Mesendoderm (in vitro differentiated cells): ENCODE data around the gene TTLL6.
A peak's percentile ranks its signal among the peaks of the same experiment; 100 is the strongest.
"Not testable (repeated sequence)": the region's sequence is repeated elsewhere in the genome, so short reads cannot be mapped to it uniquely, and the experiment has no call there.

ENCODE experiments used
- DNase-seq: peaks from one replicate; pipeline ENCODE4 v3.0.0; 2013
- H2AK5ac ChIP-seq: 2 replicates; pipeline ENCODE4 v1.6.1; 2013; ENCODE audit warnings: low read length, inconsistent platforms
- H2BK120ac ChIP-seq: 2 replicates; pipeline ENCODE4 v1.6.1; 2013; ENCODE audit warnings: low read depth, mild to moderate bottlenecking, low read length, moderate library complexity, mixed read lengths
- H2BK15ac ChIP-seq: replicated peaks from 2 replicates; pipeline ENCODE4 v1.6.1; 2013; ENCODE audit warnings: low read depth, mild to moderate bottlenecking, moderate library complexity
- H2BK5ac ChIP-seq: 2 replicates; pipeline ENCODE4 v1.6.1; 2013; ENCODE audit warnings: low read length, inconsistent platforms
- H3K18ac ChIP-seq: 2 replicates; pipeline ENCODE4 v1.6.1; 2013; ENCODE audit warnings: mild to moderate bottlenecking, low read length, mixed read lengths
- H3K23ac ChIP-seq: one replicate; pipeline ENCODE4 v1.6.1; 2013; ENCODE audit warnings: low read length
- H3K27ac ChIP-seq: 2 replicates; pipeline ENCODE4 v1.5.1; 2013; ENCODE audit warnings: low read depth, mild to moderate bottlenecking, inconsistent platforms, low read length, moderate library complexity
- H3K27me3 ChIP-seq: 2 replicates; pipeline ENCODE4 v1.6.1; 2013; ENCODE audit warnings: low read length, control low read depth, mild to moderate bottlenecking, inconsistent platforms; ENCODE audit not compliant: insufficient read depth, poor library complexity
- H3K36me3 ChIP-seq: 2 replicates; pipeline ENCODE4 v1.6.1; 2013; ENCODE audit warnings: low read length, inconsistent platforms; ENCODE audit not compliant: control insufficient read depth, insufficient read depth
- H3K4ac ChIP-seq: one replicate; pipeline ENCODE4 v1.6.1; 2013; ENCODE audit warnings: low read depth, mild to moderate bottlenecking, low read length, moderate library complexity
- H3K4me1 ChIP-seq: 2 replicates; pipeline ENCODE4 v1.6.1; 2013; ENCODE audit warnings: low read depth, low read length, inconsistent platforms; ENCODE audit not compliant: control insufficient read depth
- H3K4me2 ChIP-seq: 2 replicates; pipeline ENCODE4 v1.6.1; 2013; ENCODE audit warnings: low read length
- H3K4me3 ChIP-seq: 2 replicates; pipeline ENCODE4 v1.5.1; 2013; ENCODE audit warnings: mild to moderate bottlenecking, low read length
- H3K56ac ChIP-seq: one replicate; pipeline ENCODE4 v1.6.1; 2013; ENCODE audit warnings: low read length
- H3K79me1 ChIP-seq: 2 replicates; pipeline ENCODE4 v1.6.1; 2013; ENCODE audit warnings: low read length, inconsistent platforms
- H3K79me2 ChIP-seq: 2 replicates; pipeline ENCODE4 v1.6.1; 2013; ENCODE audit warnings: mild to moderate bottlenecking, low read length; ENCODE audit not compliant: control insufficient read depth, insufficient read depth
- H3K9ac ChIP-seq: 2 replicates; pipeline ENCODE4 v1.6.1; 2013; ENCODE audit warnings: low read length, inconsistent platforms
- H4K5ac ChIP-seq: one replicate; pipeline ENCODE4 v1.6.1; 2013; ENCODE audit warnings: low read length
- H4K8ac ChIP-seq: one replicate; pipeline ENCODE4 v1.6.1; 2013; ENCODE audit warnings: low read depth, mild to moderate bottlenecking, control low read depth, low read length, moderate library complexity
- WGBS: extraction: QIAGEN DNeasy Blood & Tissue Kit; methylation state at CpG from one replicate; pipeline ENCODE4 v1.1.7; 2013; ENCODE audit warnings: low lambda C conversion rate, missing lambda C conversion rate; ENCODE audit not compliant: insufficient coverage; ENCODE audit errors: extremely low coverage; 5-methylcytosine and 5-hydroxymethylcytosine counted together

Gene TTLL6

DNA sequence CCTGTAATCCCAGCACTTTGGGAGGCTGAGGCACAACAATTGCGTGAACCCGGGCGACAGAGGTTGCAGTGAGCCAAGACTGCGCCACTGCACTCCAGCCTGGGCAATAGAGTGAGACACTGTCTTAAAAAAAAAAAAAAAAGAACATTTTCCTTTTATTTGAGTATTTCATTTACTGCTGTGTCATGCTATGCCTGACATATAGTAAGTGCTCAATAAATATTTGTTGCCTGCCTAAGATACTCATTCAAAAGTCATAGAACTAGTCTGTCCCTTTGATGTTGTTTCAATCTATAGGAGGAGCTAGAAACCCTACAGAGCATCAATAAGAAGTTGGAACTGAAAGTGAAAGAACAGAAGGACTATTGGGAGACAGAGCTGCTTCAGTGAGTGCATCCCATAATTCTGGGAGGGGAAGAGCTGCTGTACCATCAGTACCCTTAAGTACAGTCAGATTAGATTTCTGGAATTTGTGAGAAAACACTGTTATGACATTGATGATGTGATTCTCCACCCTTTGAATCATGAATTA is 33.8 kb upstream of the TTLL6 start:
- Histone ChIP-seq H3K4me2 (no peak overlapping the region), H3K27ac (no peak overlapping the region), H3K9ac (no peak overlapping the region), H3K23ac (no peak overlapping the region), H3K4me3 (no peak overlapping the region), H3K27me3 (no peaks in the 10 kb centered on the region), H2BK15ac (no peak overlapping the region), H3K36me3 (no peaks in the 10 kb centered on the region), H3K4me1 (peaks cover 4% of the 10 kb centered on the region), H3K18ac (no peak overlapping the region), H3K56ac (no peak overlapping the region), H3K79me2 (no peaks in the 10 kb centered on the region), H3K4ac (no peak overlapping the region), H2BK120ac (no peak overlapping the region), H3K79me1 (no peaks in the 10 kb centered on the region), H4K5ac (no peak overlapping the region), H2BK5ac (no peak overlapping the region), H4K8ac (no peak overlapping the region), H2AK5ac (no peak overlapping the region)
- DNase-seq = no peak
- no CpG with 5 or more reads among the region's 4 CpGs for WGBS

DNA sequence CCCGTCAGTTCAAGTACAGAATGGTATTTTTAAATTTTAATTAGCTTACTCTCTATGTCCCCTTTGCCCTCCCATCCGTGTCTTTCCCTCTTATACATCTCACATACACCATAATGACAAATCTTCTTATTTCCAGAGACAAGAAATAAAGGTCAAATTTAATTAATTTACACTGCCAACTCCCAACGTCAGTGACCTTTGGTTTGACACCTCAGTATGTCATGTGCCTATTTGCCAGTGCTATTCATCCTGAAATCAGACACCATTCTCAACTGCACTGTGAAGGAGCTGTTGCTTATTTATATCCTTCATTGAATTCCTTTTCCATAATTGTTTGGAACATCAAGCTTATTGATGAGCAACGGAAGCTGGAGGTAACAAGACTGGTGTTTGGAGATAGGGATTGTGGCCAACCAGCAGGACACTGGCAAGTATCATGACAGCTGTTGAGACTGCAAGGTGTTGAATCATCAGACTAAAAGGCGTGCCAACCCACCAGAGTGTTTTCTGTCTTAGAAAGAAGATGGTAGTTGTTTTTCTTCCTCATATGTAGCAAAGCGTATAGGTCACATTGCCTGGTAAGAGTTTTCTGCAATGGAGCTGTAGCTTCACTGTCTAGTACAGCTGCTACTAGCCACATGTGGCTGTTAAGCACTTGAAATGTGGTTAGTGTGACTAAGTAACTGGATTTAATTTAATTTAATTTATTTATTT is 26.3 kb upstream of the TTLL6 start:
- Histone ChIP-seq H3K18ac (no peak overlapping the region), H3K4me2 (no peak overlapping the region), H2BK120ac (no peak overlapping the region), H3K27me3 (no peaks in the 10 kb centered on the region), H3K9ac (no peak overlapping the region), H2BK15ac (no peak overlapping the region), H3K27ac (no peak overlapping the region), H4K5ac (no peak overlapping the region), H3K4me1 (no peaks in the 10 kb centered on the region), H3K4ac (no peak overlapping the region), H3K56ac (no peak overlapping the region), H3K79me2 (no peaks in the 10 kb centered on the region), H3K23ac (no peak overlapping the region), H3K4me3 (no peak overlapping the region), H3K36me3 (peaks cover 3% of the 10 kb centered on the region), H2AK5ac (no peak overlapping the region), H3K79me1 (no peaks in the 10 kb centered on the region), H4K8ac (no peak overlapping the region), H2BK5ac (no peak overlapping the region)
- no peak for DNase-seq
- no CpG with 5 or more reads among the region's 6 CpGs for WGBS

DNA sequence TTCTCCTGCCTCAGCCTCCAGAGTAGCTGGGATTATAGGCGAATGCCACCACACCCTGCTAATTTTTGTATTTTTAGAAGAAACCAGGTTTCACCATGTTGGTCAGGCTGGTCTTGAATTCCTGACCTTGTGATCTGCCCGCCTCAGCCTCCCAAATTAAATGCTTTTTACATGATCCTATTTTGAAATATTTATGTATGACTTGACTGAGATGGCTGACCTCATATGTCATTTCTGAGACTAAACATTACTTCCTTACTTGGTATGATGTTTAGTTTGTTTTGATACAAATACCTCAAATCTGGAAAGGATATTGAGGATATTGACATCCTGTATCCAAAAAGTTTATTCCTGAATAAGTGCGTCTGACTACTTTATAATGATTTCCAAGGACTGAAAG is 25.7 kb upstream of the TTLL6 start:
- no peak overlapping the region for H3K4me3 ChIP-seq
- no peak overlapping the region for H3K9ac ChIP-seq
- no peak for DNase-seq
- H3K56ac ChIP-seq = no peak overlapping the region
- H2BK15ac ChIP-seq = no peak overlapping the region
- no peak overlapping the region for H2BK120ac ChIP-seq
- no peak overlapping the region for H3K23ac ChIP-seq
- no peak overlapping the region for H2AK5ac ChIP-seq
- H3K4me2 ChIP-seq = no peak overlapping the region
- H3K27ac ChIP-seq = no peak overlapping the region
- no peak overlapping the region for H3K18ac ChIP-seq
- no peaks in the 10 kb centered on the region for H3K27me3 ChIP-seq
- H3K79me1 ChIP-seq = no peaks in the 10 kb centered on the region
- no peaks in the 10 kb centered on the region for H3K4me1 ChIP-seq
- WGBS = no CpG with 5 or more reads among the region's 3 CpGs
- H4K8ac ChIP-seq = no peak overlapping the region
- H3K79me2 ChIP-seq = no peaks in the 10 kb centered on the region
- H2BK5ac ChIP-seq = no peak overlapping the region
- no peak overlapping the region for H3K4ac ChIP-seq
- H3K36me3 ChIP-seq = peaks cover 3% of the 10 kb centered on the region
- no peak overlapping the region for H4K5ac ChIP-seq

DNA sequence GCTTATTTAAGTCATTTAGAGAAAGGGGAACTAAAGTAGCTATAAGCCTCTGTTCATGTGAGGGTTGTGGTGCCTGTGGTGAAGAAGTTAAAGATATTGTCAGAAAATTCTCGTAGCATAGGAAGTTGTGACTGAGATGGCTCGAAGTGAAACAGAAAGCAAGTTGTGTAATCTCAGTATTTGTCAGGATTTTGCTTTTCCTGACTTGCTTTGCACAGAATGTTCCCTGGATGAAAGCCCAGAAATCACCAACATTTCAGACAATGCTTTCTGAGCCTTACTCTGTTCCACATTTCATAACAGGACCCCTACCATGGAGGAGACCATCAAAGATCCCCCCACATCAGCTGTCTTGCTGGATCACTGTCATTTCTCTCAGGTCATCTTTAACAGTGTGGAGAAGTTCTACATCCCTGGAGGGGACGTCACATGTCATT is 24.4 kb upstream of the TTLL6 start:
- Histone ChIP-seq H3K4me2 (no peak overlapping the region), H3K27ac (no peak overlapping the region), H3K79me1 (no peaks in the 10 kb centered on the region), H3K9ac (no peak overlapping the region), H4K8ac (no peak overlapping the region), H2BK120ac (no peak overlapping the region), H3K36me3 (peaks cover 3% of the 10 kb centered on the region), H3K23ac (no peak overlapping the region), H2BK5ac (no peak overlapping the region), H3K18ac (no peak overlapping the region), H3K4me1 (no peaks in the 10 kb centered on the region), H2BK15ac (no peak overlapping the region), H3K27me3 (no peaks in the 10 kb centered on the region), H3K56ac (no peak overlapping the region), H4K5ac (no peak overlapping the region), H3K79me2 (no peaks in the 10 kb centered on the region), H3K4me3 (no peak overlapping the region), H3K4ac (no peak overlapping the region), H2AK5ac (no peak overlapping the region)
- no CpG with 5 or more reads among the region's 3 CpGs for WGBS
- DNase-seq = no peak

DNA sequence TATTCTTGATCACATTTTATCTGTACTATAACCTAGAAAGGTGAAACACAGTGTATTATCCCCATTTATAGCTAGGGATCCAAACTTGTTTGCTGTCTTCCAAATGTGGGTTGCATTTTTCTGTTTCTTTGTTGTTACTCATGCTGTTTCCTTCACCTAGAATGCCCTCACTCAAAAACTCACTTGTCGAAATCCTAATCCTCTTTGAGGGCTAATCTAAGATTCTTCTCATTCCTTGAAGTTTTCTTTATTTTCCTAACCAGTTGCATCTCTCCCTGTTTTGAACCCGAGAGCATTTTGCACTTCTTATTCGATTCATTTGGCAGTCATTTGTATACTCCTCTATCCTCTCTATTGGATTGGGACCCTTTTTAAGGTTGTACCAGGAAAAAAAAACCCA is 23.4 kb upstream of the TTLL6 start:
- H3K9ac ChIP-seq = no peak overlapping the region
- WGBS = no CpG with 5 or more reads among the region's 3 CpGs
- no peak overlapping the region for H3K56ac ChIP-seq
- peaks cover 3% of the 10 kb centered on the region for H3K36me3 ChIP-seq
- H3K4me2 ChIP-seq = no peak overlapping the region
- H2BK120ac ChIP-seq = no peak overlapping the region
- no peaks in the 10 kb centered on the region for H3K4me1 ChIP-seq
- no peak overlapping the region for H4K8ac ChIP-seq
- no peak for DNase-seq
- H3K79me1 ChIP-seq = no peaks in the 10 kb centered on the region
- H4K5ac ChIP-seq = no peak overlapping the region
- H2AK5ac ChIP-seq = no peak overlapping the region
- H2BK15ac ChIP-seq = no peak overlapping the region
- no peak overlapping the region for H3K27ac ChIP-seq
- H3K4me3 ChIP-seq = no peak overlapping the region
- H3K23ac ChIP-seq = no peak overlapping the region
- no peaks in the 10 kb centered on the region for H3K79me2 ChIP-seq
- H3K18ac ChIP-seq = no peak overlapping the region
- H2BK5ac ChIP-seq = no peak overlapping the region
- H3K4ac ChIP-seq = no peak overlapping the region
- no peaks in the 10 kb centered on the region for H3K27me3 ChIP-seq

DNA sequence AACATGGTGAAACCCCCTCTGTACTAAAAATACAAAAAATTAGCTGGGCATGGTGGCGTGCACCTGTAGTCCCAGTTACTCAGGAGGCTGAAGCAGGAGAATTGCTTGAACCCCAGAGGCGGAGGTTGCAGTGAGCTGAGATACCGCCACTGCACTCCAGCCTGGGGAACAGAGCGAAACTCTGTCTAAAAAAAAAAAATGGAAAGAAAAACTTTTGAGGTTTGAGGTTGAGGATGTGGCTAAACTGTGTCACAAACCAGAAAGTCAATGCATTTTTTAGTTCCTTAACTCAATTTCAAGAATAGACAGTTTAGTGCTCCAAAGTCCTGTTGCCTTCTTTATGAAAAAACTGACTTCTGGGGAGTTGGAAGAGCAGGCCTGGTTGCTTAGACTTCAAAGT is 20.4 kb upstream of the TTLL6 start:
- H3K79me2 ChIP-seq, H3K4ac ChIP-seq, H2BK120ac ChIP-seq, H4K5ac ChIP-seq, H2AK5ac ChIP-seq, H3K27me3 ChIP-seq, H3K9ac ChIP-seq, DNase-seq, H3K79me1 ChIP-seq, H3K18ac ChIP-seq, H3K4me3 ChIP-seq, H3K4me1 ChIP-seq, H3K36me3 ChIP-seq, H2BK15ac ChIP-seq, H3K27ac ChIP-seq, H3K4me2 ChIP-seq, H2BK5ac ChIP-seq, H3K56ac ChIP-seq, H3K23ac ChIP-seq: not testable (repeated sequence)
- peak overlapping the region; percentile 56 for H4K8ac ChIP-seq
- no CpG with 5 or more reads among the region's 4 CpGs for WGBS
